GM23338 (cell line): ENCODE measurements around the gene CD46. TPM values are rescaled to one million over a fixed set of nuclear protein-coding genes. Genes with fewer than 3 reads are reported as not detected.

Source experiments
- ATAC-seq: fragments of 200-7000 bp; cut with Tn5 transposase; 3 replicates; pipeline ENCODE4 v1.9.1; 2020
- DNase-seq: peaks from one replicate; pipeline ENCODE4 v3.0.0-alpha.2; 2015; ENCODE audit warnings: low spot score
- H2AFZ ChIP-seq: fragments of 200-600 bp; sonication (generic); 2 replicates; pipeline ENCODE4 v1.8.0; 2016; ENCODE audit warnings: antibody characterized with exemption, mild to moderate bottlenecking, moderate library complexity
- H3F3A ChIP-seq: fragments of 200-600 bp; sonication (generic); replicated peaks from 2 replicates; pipeline ENCODE4 v1.8.0; 2017; ENCODE audit warnings: antibody characterized with exemption, mixed run types, low read depth
- H3K27ac ChIP-seq: fragments of 200-600 bp; sonication (generic); 2 replicates; pipeline ENCODE4 v1.6.1; 2016; ENCODE audit warnings: low read depth
- H3K27me3 ChIP-seq: fragments of 200-600 bp; sonication (generic); 2 replicates; pipeline ENCODE4 v1.8.0; 2016; ENCODE audit warnings: mild to moderate bottlenecking, mixed run types, moderate library complexity; ENCODE audit not compliant: insufficient read depth
- H3K36me3 ChIP-seq: fragments of 200-600 bp; sonication (generic); 2 replicates; pipeline ENCODE4 v1.8.0; 2016; ENCODE audit warnings: mild to moderate bottlenecking; ENCODE audit not compliant: insufficient read depth
- H3K4me1 ChIP-seq: fragments of 200-600 bp; sonication (generic); 2 replicates; pipeline ENCODE4 v1.8.0; 2016; ENCODE audit warnings: mild to moderate bottlenecking, moderate library complexity; ENCODE audit not compliant: insufficient read depth
- H3K4me2 ChIP-seq: fragments of 200-600 bp; sonication (generic); 2 replicates; pipeline ENCODE4 v1.7.1; 2017; ENCODE audit warnings: mixed run types
- H3K4me3 ChIP-seq: fragments of 200-600 bp; sonication (generic); 2 replicates; pipeline ENCODE4 v1.6.1; 2016; ENCODE audit warnings: mixed run types
- H3K79me2 ChIP-seq: fragments of 200-600 bp; sonication (generic); replicated peaks from 2 replicates; pipeline ENCODE4 v1.8.0; 2017; ENCODE audit warnings: mild to moderate bottlenecking; ENCODE audit not compliant: insufficient read depth
- H3K9me2 ChIP-seq: fragments of 200-600 bp; sonication (generic); 2 replicates; pipeline ENCODE4 v1.8.0; 2017; ENCODE audit not compliant: insufficient read depth
- H4K20me1 ChIP-seq: fragments of 200-600 bp; sonication (generic); replicated peaks from 2 replicates; pipeline ENCODE4 v1.8.0; 2017; ENCODE audit warnings: mild to moderate bottlenecking; ENCODE audit not compliant: insufficient read depth
- H3K27ac Mint-ChIP-seq: 2 replicates; pipeline ENCODE4 v1.8.0; 2020; ENCODE audit warnings: inconsistent platforms, mild to moderate bottlenecking, moderate library complexity, mixed read lengths
- H3K27me3 Mint-ChIP-seq: 3 replicates; pipeline ENCODE4 v1.8.0; 2022; ENCODE audit warnings: low read depth, mild to moderate bottlenecking, moderate library complexity, mixed read lengths, inconsistent platforms; ENCODE audit not compliant: insufficient read depth, poor library complexity
- H3K36me3 Mint-ChIP-seq: 3 replicates; pipeline ENCODE4 v1.8.0; 2021; ENCODE audit warnings: low read depth, mild to moderate bottlenecking, inconsistent platforms, moderate library complexity, mixed read lengths
- H3K4me1 Mint-ChIP-seq: 3 replicates; pipeline ENCODE4 v1.8.0; 2020; ENCODE audit warnings: mild to moderate bottlenecking, inconsistent platforms, mixed read lengths
- H3K4me3 Mint-ChIP-seq: 3 replicates; pipeline ENCODE4 v1.8.0; 2021; ENCODE audit warnings: moderate library complexity, mild to moderate bottlenecking, inconsistent platforms, mixed read lengths
- H3K9me3 Mint-ChIP-seq: 3 replicates; pipeline ENCODE4 v1.8.0; 2020; ENCODE audit warnings: moderate library complexity, mild to moderate bottlenecking, inconsistent platforms, mixed read lengths
- CREB1 ChIP-seq: fragments of 250-450 bp; sonication (Bioruptor Pico); IDR thresholded peaks from 2 replicates; pipeline ENCODE4 v1.5.0; 2020; ENCODE audit warnings: low read depth, mild to moderate bottlenecking, moderate library complexity
- CTCF ChIP-seq, 2 experiments: fragments of 200-600 bp in 1 of 2; sonication (generic) in 1 of 2; conservative IDR thresholded peaks; 2 replicates each; pipeline versions ENCODE4 v1.5.1 to v1.6.1; 2016 to 2017; ENCODE audit warnings: antibody characterized with exemption in 2 of 2, low read depth in 2 of 2, mild to moderate bottlenecking in 2 of 2, moderate library complexity in 1 of 2
- ETS1 ChIP-seq: IDR thresholded peaks from 2 replicates; pipeline ENCODE4 v1.6.1; 2016; ENCODE audit warnings: antibody characterized with exemption
- EZH2 ChIP-seq: fragments of 200-600 bp; sonication (generic); IDR thresholded peaks from one replicate; pipeline ENCODE4 v1.8.0; 2017; ENCODE audit warnings: antibody characterized with exemption, mild to moderate bottlenecking, low read depth; ENCODE audit not compliant: unreplicated experiment
- EZH2phosphoT487 ChIP-seq: fragments of 200-600 bp; sonication (generic); IDR thresholded peaks from one replicate; pipeline ENCODE4 v1.8.1; 2018; ENCODE audit warnings: antibody characterized with exemption; ENCODE audit not compliant: unreplicated experiment
- JUNB ChIP-seq: IDR thresholded peaks from one replicate; pipeline ENCODE4 v1.6.1; 2016; ENCODE audit warnings: antibody characterized with exemption; ENCODE audit not compliant: unreplicated experiment
- NANOG ChIP-seq: IDR thresholded peaks from 2 replicates; pipeline ENCODE4 v1.6.1; 2016; ENCODE audit warnings: antibody characterized with exemption, borderline replicate concordance
- POLR2AphosphoS5 ChIP-seq: IDR thresholded peaks from 2 replicates; pipeline ENCODE4 v1.6.1; 2016; ENCODE audit warnings: antibody characterized with exemption, low read depth
- REST ChIP-seq: IDR thresholded peaks from one replicate; pipeline ENCODE4 v1.6.1; 2018; ENCODE audit warnings: antibody characterized with exemption; ENCODE audit not compliant: unreplicated experiment
- STAT1 ChIP-seq: IDR thresholded peaks from one replicate; pipeline ENCODE4 v1.6.1; 2016; ENCODE audit warnings: antibody characterized with exemption; ENCODE audit not compliant: unreplicated experiment
- ZNF114 ChIP-seq: fragments of 250-450 bp; sonication (Bioruptor Pico); IDR thresholded peaks from 2 replicates; pipeline ENCODE4 v1.5.0; 2020; ENCODE audit warnings: mild to moderate bottlenecking, moderate library complexity
- ZNF331 ChIP-seq: fragments of 250-450 bp; sonication (Bioruptor Pico); IDR thresholded peaks from 2 replicates; pipeline ENCODE4 v1.5.0; 2020; ENCODE audit warnings: low read depth, mild to moderate bottlenecking, moderate library complexity
- polyA plus RNA-seq: library from polyadenylated mRNA; unstranded; fragments of >200 nt; fragmentation: Nextera tagmentation; extraction: Ambion mirVana; gene quantifications from 2 replicates; pipeline ENCODE4 v1.2.1, GENCODE V29; 2016
- total RNA-seq: library from RNA; depleted of rRNA; stranded (reverse); fragments of >200 nt; shearing (Covaris generic); gene quantifications from 2 replicates; pipeline ENCODE4 v1.2.3, GENCODE V29; 2014
- TF ChIP-seq, protein P1 (sequence below): fragments of 250-450 bp; sonication (Bioruptor Pico); IDR thresholded peaks from 2 replicates; pipeline ENCODE4 v1.5.0; 2020; ENCODE audit warnings: mild to moderate bottlenecking, moderate library complexity

The CD46 gene
- total and polyA plus RNA-seq, 2 experiments from 2014 or later = 199 to 209 TPM

DNA sequence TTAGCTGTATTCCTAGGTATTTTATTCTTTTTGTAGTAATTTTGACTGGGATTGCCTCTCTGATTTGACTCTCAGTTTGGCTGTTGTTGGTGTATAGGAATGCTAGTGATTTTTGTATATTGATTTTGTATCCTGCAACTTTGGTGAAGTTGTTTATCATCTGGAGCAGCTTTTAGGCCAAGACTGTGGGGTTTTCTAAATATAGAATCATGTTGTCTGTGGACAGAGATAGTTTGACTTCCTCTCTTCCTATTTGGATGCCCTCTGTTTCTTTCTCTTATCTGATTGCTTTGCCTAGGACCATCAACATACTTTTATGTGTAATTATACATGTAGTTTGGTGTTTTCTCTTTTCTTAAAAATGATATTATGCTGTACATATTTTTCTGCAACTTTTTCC is 27.2 kb downstream of the CD46 start:
- Histone ChIP-seq H3K4me1 (no peaks in the 10 kb centered on the region), H3K79me2 (peaks cover 84% of the 10 kb centered on the region), H3K27ac (no peak overlapping the region), H3K36me3 (peaks cover 11% of the 10 kb centered on the region; the same call in 1 of the 2 replicates), H2AFZ (no peak overlapping the region), H3F3A (no peaks in the 10 kb centered on the region), H3K4me3 (no peak overlapping the region), H3K27me3 (no peaks in the 10 kb centered on the region), H3K4me2 (no peak overlapping the region), H4K20me1 (peaks cover 38% of the 10 kb centered on the region), H3K9me2 (no peaks in the 10 kb centered on the region)
- TF ChIP-seq STAT1 (no peak), JUNB (no peak), ETS1 (no peak), CTCF (conservative IDR thresholded peaks at IDR 0.05; ENCODE audit: low read depth in 2 of 2) (no peak), POLR2AphosphoS5 (no peak), CREB1 (CRISPR knock-in tag) (no peak), NANOG (no peak), ZNF331 (CRISPR knock-in tag) (no peak), EZH2phosphoT487 (no peak), REST (no peak), ZNF114 (CRISPR knock-in tag) (no peak), EZH2 (no peak)
- TF ChIP-seq, protein P1, sequence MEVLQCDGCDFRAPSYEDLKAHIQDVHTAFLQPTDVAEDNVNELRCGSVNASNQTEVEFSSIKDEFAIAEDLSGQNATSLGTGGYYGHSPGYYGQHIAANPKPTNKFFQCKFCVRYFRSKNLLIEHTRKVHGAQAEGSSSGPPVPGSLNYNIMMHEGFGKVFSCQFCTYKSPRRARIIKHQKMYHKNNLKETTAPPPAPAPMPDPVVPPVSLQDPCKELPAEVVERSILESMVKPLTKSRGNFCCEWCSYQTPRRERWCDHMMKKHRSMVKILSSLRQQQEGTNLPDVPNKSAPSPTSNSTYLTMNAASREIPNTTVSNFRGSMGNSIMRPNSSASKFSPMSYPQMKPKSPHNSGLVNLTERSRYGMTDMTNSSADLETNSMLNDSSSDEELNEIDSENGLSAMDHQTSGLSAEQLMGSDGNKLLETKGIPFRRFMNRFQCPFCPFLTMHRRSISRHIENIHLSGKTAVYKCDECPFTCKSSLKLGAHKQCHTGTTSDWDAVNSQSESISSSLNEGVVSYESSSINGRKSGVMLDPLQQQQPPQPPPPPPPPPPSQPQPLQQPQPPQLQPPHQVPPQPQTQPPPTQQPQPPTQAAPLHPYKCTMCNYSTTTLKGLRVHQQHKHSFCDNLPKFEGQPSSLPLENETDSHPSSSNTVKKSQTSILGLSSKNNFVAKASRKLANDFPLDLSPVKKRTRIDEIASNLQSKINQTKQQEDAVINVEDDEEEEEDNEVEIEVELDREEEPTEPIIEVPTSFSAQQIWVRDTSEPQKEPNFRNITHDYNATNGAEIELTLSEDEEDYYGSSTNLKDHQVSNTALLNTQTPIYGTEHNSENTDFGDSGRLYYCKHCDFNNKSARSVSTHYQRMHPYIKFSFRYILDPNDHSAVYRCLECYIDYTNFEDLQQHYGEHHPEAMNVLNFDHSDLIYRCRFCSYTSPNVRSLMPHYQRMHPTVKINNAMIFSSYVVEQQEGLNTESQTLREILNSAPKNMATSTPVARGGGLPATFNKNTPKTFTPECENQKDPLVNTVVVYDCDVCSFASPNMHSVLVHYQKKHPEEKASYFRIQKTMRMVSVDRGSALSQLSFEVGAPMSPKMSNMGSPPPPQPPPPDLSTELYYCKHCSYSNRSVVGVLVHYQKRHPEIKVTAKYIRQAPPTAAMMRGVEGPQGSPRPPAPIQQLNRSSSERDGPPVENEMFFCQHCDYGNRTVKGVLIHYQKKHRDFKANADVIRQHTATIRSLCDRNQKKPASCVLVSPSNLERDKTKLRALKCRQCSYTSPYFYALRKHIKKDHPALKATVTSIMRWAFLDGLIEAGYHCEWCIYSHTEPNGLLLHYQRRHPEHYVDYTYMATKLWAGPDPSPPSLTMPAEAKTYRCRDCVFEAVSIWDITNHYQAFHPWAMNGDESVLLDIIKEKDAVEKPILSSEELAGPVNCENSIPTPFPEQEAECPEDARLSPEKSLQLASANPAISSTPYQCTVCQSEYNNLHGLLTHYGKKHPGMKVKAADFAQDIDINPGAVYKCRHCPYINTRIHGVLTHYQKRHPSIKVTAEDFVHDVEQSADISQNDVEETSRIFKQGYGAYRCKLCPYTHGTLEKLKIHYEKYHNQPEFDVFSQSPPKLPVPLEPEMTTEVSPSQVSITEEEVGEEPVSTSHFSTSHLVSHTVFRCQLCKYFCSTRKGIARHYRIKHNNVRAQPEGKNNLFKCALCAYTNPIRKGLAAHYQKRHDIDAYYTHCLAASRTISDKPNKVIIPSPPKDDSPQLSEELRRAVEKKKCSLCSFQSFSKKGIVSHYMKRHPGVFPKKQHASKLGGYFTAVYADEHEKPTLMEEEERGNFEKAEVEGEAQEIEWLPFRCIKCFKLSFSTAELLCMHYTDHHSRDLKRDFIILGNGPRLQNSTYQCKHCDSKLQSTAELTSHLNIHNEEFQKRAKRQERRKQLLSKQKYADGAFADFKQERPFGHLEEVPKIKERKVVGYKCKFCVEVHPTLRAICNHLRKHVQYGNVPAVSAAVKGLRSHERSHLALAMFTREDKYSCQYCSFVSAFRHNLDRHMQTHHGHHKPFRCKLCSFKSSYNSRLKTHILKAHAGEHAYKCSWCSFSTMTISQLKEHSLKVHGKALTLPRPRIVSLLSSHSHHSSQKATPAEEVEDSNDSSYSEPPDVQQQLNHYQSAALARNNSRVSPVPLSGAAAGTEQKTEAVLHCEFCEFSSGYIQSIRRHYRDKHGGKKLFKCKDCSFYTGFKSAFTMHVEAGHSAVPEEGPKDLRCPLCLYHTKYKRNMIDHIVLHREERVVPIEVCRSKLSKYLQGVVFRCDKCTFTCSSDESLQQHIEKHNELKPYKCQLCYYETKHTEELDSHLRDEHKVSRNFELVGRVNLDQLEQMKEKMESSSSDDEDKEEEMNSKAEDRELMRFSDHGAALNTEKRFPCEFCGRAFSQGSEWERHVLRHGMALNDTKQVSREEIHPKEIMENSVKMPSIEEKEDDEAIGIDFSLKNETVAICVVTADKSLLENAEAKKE = no peak
- ATAC-seq (no peak), DNase-seq (no peak)
- H3K36me3 Mint-ChIP-seq = peaks cover 66% of the 10 kb centered on the region
- H3K27ac Mint-ChIP-seq = no peak overlapping the region
- peaks cover 2% of the 10 kb centered on the region; the same call in 2 of the 3 replicates for H3K9me3 Mint-ChIP-seq
- no peak overlapping the region for H3K4me3 Mint-ChIP-seq
- H3K27me3 Mint-ChIP-seq = no peaks in the 10 kb centered on the region
- no peaks in the 10 kb centered on the region for H3K4me1 Mint-ChIP-seq
